GM21526 (cell line): ENCODE measurements around the gene TCAP.

Experiments used
- ATAC-seq: cut with Tn5 transposase; IDR thresholded peaks from one replicate; pipeline ENCODE4 v1.9.1; 2021; ENCODE audit warnings: moderate library complexity; ENCODE audit not compliant: unreplicated experiment, low FRiP score

TCAP gene

GRCh38 chr17:39665642-39666224 lies 584 bp downstream of the TCAP start:
- no peak for ATAC-seq

DNA sequence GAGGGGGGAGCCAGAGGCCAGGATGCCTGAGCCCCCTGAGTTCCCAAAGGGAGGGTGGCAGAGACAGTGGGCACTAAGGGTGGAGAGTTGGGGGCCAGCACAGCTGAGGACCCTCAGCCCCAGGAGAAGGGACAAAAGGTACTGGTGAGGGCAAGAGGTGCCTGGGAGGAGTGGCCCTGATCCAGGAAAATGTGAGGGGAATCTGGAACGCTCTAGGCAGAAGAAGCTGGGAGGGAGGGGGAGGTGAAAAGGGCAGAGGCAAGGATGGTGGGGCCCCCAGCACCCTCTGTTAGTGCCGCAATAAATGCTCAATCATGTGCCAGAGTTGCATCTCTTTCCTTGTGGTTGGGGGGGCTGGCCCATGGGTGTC lies 1.1 kb downstream of the TCAP start:
- ATAC-seq, result no peak

GRCh38 chr17:39666601-39667261 lies 1.6 kb downstream of the TCAP start:
- no peak for ATAC-seq

DNA sequence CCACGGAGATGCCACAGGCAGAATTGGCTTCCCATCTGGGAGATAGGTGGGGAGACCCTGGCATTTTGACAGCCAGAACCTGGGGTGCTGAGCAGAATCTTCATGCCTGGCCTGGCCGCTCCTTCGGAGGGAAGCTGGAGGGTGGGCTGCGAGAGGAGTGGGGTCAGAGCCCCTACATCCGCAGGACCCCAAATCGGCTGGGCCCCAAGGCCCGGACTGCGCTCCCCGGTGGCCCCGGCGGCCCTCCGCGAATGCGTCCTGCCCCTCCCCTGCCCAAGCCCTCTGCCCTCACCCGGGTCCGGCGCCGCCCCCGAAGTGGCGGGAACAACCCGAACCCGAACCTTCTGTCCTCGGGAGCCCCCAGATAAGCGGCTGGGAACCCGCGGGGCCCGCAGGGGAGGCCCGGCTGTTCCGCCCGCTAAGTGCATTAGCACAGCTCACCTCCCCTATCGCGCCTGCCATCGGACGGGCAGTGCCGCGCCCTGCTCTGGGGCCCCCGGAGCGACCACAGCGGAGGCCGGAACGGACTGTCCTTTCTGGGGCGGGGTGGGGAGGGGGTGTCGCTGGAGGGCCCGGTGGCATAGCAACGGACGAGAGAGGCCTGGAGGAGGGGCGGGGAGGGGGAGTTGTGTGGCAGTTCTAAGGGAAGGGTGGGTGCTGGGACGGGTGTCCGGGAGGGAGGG lies 2.3 kb downstream of the TCAP start:
- ATAC-seq, result no peak

- ATAC-seq, result no peak
These were observed 3.1 kb downstream of the TCAP start, which contains the start of gene PNMT for GRCh38 chr17:39667945-39668924. Gene PNMT, plus strand, starts transcription at chr17:39668453. Its CDS starts 23 bp downstream, at chr17:39668476.

GRCh38 chr17:39669897-39670735 lies 5.0 kb downstream of the TCAP start:
- no peak for ATAC-seq

DNA sequence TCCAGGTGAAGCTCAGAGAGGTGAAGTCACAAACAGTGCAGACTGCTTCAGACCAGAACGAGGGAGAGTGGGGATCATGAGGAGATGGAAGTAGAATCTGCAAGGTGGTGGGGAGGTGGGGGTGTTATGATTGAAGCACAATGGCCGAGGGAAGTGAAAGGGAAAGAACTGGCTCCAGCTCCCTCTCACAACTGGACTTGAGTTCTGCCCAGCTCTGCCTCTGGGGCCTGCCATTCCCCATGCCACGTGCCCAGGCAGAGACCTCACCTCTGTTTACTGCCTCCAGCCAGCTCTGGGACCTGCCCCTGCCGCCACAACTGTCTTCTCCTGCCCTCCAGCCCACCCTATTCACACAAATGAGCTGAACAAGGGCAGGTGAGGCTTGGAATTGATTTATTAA lies 5.6 kb downstream of the TCAP start:
- ATAC-seq, result no peak

DNA sequence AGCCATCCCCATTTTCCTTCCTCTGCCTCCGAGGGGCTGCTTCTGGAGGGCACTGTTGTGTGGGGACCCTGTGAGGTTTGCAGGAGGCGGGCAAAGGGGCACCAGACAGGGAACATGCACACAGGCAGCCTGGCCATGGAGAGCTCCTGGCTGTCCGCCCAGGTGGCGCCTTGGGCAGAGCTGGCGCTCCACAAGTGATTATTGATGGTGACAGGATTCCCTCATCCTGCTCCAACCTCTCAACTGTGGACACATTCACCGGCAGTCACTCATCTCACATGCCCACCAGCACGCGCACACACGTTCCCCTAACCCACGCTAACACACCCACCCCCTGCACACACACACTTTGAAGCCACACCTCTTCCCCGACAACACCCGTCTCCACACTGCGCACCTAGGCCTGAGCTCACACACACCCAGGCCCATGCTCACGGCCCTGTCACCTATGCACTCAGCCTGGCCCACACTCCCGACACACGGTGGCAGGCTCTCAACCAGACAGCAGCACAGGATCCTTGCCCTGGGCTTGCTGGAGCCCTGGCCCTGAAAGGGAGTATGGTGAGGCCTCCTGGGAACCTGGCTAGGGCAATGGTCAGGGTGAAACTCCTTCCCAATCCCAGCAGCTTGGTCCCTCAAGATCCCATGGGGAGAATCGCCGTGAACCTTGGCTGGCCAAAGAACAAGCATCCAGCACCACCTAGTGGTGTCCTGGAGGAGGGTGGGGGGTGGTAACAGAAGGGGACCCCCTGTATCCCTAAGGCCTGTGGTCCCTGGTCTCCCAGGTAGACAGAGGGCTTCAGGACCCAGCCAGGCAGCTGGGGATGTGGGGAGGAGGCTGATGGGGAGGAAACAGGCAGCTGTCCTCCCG lies 6.7 kb downstream of the TCAP start:
- ATAC-seq, result no peak

DNA sequence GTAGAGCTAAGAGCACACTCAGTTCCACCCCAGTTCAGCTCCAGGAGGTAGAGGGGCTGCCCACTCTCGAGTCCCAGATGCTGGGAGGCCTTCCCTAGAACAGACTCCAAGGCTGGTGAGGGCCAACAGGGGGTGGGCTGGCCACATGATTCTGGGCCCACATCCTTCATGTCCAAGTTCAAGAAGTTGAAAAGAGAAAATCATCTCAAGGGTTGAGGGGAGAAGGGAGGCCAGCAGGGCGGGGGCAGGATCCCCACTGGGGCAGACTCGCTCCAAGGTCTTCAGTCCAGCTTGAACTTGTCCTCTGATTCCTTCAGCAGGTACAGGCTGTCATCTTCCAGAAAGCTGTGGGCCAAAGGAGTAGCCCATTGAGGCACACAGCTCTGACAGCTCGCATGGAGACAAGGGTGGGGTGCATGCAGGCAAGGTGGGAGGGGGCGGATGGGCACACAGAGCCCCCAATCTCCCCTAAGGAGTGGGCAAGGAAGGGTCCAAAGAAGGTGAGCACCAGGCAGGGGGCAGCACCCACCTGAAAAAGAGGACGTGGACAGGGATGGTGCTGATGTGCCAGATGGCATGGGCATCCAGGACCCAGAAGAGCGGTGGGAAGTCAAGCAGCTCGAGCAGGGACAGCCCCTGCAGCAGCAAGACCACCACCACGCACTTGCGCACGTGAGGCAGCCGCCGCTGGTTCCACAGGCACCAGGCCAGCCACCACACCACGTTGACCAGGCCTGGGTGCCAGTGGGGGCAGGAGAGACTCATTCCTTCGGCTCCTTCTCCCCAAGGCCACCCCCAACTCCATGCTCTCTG lies 7.6 kb downstream of the TCAP start:
- no peak for ATAC-seq

DNA sequence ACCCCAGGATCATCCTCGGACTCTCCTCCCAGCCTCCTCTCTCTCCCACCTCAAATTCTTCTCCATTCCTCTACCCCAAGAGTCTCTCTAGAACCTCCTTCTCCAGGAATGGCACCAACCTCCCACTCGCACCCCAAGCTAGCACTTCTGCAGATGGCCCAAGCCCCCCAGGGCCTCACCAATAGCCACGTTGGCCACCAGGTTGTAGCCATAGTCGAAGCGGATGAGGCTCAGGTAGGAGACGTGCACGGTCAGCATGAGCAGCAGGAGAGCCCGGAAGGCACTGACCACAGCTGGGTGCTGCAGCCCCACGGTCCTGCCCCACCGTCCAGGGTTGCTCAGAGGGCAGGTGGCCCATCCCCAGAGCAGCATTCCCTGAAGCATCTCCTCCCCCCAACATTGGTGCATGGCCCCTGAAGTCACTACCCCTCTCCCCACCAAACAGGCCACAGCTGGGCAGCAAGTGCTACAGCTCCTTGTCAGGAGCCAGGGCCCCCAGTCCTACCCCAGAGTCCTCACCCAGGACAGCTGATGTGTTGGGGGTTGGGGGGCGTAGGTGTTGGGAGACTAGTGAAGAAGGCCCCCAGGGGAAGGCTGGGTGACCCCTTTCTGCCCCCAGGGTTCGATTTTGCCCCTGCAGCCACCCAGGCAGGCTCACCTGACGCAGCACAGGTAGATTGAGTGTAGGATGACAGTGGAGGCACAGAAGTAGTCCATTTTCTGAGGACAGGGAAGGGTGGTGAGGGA lies 8.4 kb downstream of the TCAP start:
- ATAC-seq, result no peak

GRCh38 chr17:39674179-39674578 lies 9.0 kb downstream of the TCAP start:
- no peak for ATAC-seq

DNA sequence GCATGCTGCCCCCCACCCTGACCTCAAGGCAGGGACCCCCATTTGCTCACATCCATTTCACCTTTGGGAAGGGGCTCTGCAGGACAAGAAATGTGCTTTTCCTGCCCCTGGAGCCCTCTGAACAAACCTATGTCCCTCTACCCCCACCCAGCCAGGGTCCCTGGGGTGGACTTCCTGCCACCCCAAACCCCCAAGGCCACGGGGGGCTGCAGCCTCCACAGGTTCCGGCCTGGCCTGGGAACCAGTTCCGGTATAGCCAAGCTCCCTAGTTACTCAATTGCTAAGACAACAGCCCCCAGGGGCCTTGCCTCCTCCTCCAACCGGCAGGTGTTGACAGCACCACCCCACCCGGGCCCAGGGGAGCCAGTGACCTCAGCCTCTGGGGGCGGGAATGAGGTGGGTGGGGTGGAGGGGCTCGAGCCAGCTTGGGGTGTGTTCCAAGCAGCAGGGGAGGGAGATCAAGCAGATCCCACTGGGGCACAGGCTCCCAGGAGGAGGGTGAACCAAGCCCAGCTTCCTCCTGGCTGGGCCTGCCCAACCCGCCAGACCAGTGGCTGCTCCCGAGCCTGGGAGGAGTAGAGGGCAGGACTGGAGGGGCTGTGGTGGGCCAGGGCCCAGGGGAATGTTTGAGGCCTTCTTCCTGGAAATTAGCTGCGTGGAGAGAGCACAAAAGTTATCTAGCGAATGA lies 9.7 kb downstream of the TCAP start:
- ATAC-seq, result no peak

- no peak for ATAC-seq
These were observed 10.4 kb downstream of the TCAP start for GRCh38 chr17:39675390-39676082.

GRCh38 chr17:39676198-39676819 lies 11.2 kb downstream of the TCAP start:
- no peak for ATAC-seq

GRCh38 chr17:39677072-39677471 lies 11.9 kb downstream of the TCAP start:
- ATAC-seq, result no peak
